Spleen (tissue), 7 donors: Measurements from ENCODE around the gene LRMDA.

Experiments
- CTCF ChIP-seq, 11 experiments: fragments of 200-600 bp in 7 of 11; fragments of 450-650 bp in 4 of 11; sonication (generic) in 4 of 11; IDR thresholded peaks in 8 of 11; conservative IDR thresholded peaks in 3 of 11; 1 replicate in 7 of 11; 2 replicates in 4 of 11; pipeline versions ENCODE4 v1.4.0 to v1.8.0; 2016 to 2021; ENCODE audit warnings: antibody characterized with exemption in 11 of 11, inconsistent platforms in 4 of 11, mild to moderate bottlenecking in 1 of 11
- POLR2AphosphoS5 ChIP-seq, 3 donors: sonication (generic); formaldehyde crosslinking; IDR thresholded peaks; one replicate each; pipeline ENCODE4 v1.5.1; 2017; ENCODE audit warnings: antibody characterized with exemption in 3 of 3
- donor health status: DM: no; HTN: no; CAD: no; lungs with moderate emphysema.
- donor health status: DM: no; HTN: no; CAD: no.
- donor health status: DM: no; HTN: no; CAD: no.

DNA sequence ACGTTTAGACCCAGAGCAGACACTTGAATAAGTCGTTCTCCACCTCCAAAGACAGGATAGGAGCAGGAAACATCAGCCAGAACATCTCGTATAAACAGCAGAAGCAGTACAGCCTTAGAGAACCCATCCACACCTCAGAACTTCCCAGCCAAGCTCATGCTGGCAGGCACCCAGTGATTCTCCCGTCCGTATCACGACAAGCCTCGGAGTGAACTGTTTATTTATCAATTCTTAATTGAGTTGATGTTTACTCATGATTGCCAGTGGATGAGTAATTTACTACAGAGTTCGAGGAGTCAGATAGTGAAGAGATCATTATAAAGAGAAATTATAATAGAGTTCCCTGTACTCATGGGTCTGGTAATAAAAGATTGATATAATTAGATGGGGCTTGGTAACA, 811.5 kb downstream of the LRMDA start:
- TF ChIP-seq POLR2AphosphoS5 (IDR thresholded peaks at IDR 0.05) (no peak), CTCF (IDR thresholded peaks at IDR 0.05 in 8 of 11, conservative IDR thresholded peaks at IDR 0.05 in 3 of 11) (no peak)
